ENCODE results near the gene ETNK2. TPM values are rescaled to one million over a fixed set of nuclear protein-coding genes. Genes with fewer than 3 reads are reported as not detected.
A peak's percentile ranks its signal among the peaks of the same experiment; 100 is the strongest.

The ETNK2 gene
- total RNA-seq, 1 donor = 8.3 TPM

GRCh38 chr1:204149107-204149506, 2.7 kb downstream of the ETNK2 start:
- no peak for DNase-seq (ENCODE audit: low read depth in 2 of 3, low spot score in 2 of 3)

- DNase-seq (ENCODE audit: low read depth in 2 of 3, low spot score in 2 of 3) = no peak
These were observed 4.1 kb downstream of the ETNK2 start for GRCh38 chr1:204147406-204148383.

DNA sequence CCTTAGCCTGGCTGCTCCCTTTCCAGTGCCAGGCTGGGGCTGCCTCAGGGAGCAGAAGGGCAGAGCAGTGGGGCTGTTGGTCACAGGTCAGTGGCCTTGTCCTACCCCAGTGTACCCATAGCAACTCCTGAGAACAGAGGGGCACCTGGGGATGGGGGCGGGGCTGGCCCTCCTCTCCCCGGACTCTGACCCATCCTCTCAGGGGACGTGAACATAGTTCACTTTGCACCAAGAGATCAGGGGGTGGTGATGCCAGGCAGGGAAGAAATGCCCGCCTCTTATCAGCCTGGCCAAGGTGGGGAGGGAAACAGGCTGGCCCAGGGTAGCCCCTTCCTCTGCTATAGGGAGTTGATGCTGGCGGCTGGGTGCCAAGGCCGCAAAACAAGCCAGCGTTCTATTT, 4.9 kb downstream of the ETNK2 start:
- no peak for DNase-seq (ENCODE audit: low read depth in 2 of 3, low spot score in 2 of 3)

GRCh38 chr1:204146309-204146708, 5.5 kb downstream of the ETNK2 start:
- DNase-seq (ENCODE audit: low read depth in 2 of 3, low spot score in 2 of 3) = no peak

DNA sequence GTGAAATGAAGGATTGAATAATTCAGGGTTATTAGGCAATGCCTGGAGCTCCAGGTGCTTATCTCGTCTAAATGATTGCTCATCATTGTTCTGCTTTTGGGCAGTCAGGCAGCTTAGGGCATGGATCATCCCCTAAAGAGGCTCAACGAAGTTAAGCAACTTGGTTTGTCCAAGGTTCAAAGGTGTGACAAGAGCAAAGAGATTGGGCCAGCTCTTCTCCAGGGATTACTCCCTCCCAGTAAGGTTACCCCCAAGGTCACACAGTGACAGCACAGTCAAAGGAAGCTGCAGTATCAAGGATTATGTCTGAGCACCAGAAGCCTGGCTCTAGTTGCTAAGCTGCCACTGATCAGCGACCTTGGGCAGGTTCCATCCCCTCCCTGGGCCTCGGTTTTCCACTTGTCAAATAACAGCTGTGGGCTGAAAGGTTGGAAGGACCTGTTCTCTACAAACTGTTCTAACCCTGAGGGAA, 6.8 kb downstream of the ETNK2 start:
- no peak for DNase-seq (ENCODE audit: low read depth in 2 of 3, low spot score in 2 of 3)

DNA sequence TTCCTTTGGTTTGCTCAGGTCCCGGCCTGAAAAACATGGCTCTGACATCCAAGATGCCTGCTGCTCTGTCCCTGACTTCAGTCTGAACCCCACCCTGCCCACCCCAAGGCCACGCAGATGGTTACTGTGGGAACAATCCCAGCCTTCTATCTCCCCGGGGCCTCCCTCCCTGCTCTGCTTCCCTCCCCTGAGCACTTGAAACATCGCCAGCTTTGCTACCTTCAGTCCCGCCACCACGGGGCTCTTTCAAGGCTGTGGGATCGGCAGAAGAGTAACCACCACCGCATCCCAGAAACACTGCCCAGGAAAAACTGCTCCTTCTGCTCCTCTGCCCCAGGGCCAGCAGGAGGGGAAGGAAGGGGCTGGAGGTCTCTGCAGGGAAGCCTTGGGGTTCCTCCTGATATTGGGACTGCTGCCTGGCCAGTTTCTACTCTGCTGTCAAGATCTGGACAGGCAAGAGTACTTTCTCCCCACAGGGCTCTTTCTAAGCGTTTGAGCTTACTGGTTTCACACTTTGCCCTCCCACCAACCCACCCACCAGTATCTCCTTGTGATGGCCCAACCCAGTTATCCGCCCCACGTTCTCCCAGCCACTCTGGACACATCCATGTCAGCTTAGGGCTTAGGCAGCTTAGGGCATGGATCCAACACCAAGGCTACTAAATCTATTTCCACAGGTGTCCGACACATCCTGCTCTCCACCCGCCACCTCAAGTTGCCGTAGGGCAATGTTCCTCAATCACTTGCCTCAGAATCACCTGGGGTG, 8.4 kb downstream of the ETNK2 start:
- no peak for DNase-seq (ENCODE audit: low read depth in 2 of 3, low spot score in 2 of 3)

DNA sequence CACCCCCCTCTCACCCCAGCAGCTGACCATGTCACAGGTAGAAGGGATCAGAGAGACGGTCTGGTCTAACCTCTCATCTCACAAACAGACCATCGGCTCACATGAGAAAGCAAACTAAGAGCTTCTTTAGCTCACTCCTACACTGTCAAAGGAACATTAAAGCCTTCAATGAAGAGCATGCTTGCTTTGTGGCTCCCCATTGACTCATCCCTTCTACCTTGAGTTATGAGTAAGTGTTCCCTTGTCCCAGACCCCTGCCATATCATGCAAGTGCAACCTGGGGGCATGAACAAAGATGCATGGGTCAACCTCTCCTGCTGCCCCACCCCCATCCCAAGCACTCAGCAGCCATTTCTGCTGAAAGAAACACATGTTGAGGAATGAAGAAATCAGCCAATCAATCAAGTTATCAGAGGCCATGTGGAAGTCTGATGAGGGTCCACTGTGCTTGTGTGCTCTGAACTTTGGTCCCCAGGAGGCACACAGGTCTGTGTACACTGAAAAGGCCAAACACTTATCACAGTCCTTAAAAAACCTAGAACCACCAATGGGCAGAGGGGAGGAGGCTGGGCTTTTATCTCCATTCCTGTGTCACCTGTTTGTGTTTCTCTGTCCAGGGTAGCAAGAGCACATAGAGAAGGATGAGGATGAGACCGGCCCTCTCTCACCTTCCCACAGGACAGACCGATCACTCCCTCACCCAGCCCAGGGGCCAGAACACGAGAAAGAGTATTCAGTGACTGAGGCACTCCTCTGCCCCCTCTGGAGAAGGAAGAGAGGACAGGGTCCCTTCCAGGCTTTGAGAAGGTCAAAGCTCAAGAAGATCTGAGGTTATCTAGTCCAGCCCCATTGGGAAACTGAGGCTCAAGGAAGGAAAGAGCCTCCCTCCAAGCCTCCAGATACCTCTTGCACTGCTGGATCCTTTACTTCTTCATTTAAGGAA, 9.5 kb downstream of the ETNK2 start:
- DNase-seq (ENCODE audit: low read depth in 2 of 3, low spot score in 2 of 3) = no peak

GRCh38 chr1:204141131-204141530, 10.7 kb downstream of the ETNK2 start:
- DNase-seq (ENCODE audit: low read depth in 2 of 3, low spot score in 2 of 3) = no peak

DNA sequence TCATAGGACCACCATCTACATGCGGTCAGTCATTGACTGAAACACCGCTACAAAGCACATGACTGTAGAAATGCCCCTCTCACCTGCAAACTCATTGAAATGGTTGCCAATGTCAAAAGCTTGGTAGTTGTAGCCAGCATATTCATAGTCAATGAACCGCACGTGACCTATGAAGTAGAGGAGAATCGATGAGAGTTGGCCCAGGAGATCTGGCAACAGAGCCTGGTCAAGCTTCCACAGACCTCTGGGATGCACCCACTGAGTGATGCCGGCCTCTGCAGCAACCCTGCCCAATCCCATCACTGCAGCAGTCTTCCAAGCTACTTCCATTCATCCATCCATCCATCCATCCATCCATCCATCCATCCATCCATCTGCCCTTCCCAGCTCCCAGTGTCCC, 11.9 kb downstream of the ETNK2 start:
- DNase-seq (ENCODE audit: low read depth in 2 of 3, low spot score in 2 of 3) = no peak

- DNase-seq (ENCODE audit: low read depth in 2 of 3, low spot score in 2 of 3) = no peak
These were observed 12.8 kb downstream of the ETNK2 start for GRCh38 chr1:204139088-204139487.

DNA sequence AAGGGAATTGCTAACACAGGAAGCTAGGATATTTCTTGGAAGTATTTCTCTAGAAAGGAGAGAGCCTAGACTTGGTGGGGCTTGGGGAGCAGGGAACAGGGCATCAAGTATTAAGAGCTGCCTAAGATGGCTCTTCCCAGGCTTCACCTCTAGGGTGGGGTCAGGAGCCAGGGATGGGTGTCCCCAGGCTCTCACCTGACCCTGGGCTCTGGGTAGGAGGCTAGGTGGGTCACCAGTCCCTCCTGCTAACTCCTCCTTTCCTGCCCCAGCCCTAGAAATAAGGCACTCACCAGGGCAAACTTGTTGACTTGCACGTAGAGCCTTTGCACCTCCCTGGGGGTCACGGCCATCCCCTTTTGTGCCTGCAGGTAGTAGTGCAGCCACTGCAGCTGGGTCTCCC, 15.0 kb downstream of the ETNK2 start:
- DNase-seq (ENCODE audit: low read depth in 2 of 3, low spot score in 2 of 3) = no peak

- no peak for DNase-seq (ENCODE audit: low read depth in 2 of 3, low spot score in 2 of 3)
These were observed 17.7 kb downstream of the ETNK2 start for GRCh38 chr1:204134103-204134502.

DNA sequence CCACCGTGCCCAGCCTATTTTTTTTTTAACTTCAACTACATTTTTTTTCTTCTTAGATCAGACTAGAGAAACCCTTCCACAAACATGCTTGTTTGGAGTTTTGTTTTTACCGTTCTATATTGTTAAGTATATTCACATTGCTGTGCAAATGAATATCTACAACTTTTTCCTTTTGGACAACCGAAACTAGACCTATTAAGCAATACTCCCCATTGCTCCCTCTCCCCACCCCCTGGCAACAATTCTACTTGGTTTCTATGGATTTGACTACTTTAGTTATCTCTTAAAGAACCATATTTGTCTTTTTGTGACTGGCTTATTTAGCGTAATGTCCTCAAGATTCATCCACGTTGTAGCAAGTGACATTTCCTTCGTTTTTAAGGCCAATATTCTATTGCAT, 19.1 kb downstream of the ETNK2 start:
- DNase-seq (ENCODE audit: low read depth in 2 of 3, low spot score in 2 of 3) = no peak

DNA sequence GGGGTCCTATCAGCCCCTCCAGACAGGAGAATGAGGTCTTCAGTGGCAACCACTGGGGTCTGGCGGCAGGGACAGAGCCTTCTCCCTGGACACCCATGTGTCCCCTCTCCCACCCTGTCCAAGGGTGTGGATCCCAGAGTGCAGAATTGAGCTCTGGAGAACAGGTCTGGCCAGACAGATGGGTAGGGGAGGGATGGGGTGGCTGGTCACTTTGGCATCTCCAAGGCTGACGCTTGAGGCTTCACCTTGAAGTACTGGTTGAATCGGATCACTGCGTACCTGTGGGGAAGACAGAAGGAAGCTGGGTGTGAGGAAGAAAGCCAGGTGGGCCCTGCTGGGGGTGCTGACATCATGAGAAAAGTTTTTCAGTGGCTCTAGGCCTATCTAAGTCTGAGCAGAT, 19.9 kb downstream of the ETNK2 start:
- no peak for DNase-seq (ENCODE audit: low read depth in 2 of 3, low spot score in 2 of 3)

DNA sequence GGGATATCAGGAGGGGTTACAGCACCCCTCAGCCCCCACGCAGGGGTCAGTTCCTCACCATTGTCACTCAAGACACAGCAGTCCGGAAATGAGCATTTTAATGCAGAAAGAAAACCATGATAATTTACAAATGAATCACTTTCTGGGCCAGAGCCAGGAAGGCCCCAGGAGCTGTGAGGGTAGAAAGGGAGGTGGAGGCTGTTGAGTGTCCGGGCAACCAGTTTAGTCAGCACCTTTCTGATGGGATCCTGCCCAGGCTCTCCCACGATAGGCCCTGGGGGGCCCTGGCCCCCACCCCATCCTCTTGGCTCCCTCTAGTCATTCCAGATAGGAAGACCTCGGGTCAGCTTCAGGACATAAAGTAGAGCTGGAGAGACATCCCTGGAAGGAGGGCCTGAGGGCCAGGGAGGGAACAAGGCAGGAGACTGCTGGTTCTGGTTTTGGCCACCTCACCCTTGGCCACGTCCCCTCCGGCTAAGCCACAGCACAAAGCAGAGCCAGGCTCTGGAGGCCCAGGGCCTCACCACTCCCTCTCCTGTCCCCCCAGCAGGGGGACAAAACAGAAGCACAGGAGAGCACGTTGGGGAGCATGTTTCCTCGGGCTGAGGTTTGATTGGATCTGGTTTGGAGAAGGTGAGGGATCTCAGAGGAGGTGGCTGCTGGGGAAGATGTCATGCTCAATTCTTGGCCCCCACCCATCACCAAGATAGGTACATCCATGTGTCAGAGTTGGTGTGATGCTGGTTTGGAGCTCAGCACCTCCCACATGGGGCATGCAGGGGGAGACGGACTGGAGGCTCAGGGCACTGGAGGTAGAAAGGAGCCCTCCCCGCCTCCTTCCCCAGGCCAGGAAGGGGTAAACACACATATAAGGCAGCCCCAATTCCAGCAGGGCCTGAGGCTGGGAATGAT, 20.6 kb downstream of the ETNK2 start:
- no peak for DNase-seq (ENCODE audit: low read depth in 2 of 3, low spot score in 2 of 3)

DNA sequence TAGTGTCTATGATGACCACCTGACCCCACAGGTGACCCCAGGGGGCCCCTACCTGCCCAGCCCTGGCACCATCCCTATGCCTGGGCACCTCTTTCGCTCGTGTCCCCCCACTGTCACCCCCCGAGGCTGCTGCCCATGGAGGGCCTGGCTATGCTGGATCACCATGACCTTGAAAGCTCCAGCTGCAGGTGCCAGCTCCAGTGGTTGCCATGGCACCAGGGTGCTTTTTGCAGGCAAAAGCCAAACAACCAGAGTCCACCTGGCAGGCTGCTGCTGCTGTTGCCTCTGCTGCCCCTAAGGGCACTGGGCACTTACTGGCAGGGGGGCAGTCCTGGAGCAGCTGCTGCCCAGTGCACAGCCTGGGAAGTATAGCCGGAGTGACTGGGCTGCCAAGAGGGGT, 21.7 kb downstream of the ETNK2 start:
- no peak for DNase-seq (ENCODE audit: low read depth in 2 of 3, low spot score in 2 of 3)

- DNase-seq (ENCODE audit: low read depth in 2 of 3, low spot score in 2 of 3) = peak; percentile 47 to 70 (median 62)
These were observed 22.6 kb downstream of the ETNK2 start for GRCh38 chr1:204128964-204129896.

DNA sequence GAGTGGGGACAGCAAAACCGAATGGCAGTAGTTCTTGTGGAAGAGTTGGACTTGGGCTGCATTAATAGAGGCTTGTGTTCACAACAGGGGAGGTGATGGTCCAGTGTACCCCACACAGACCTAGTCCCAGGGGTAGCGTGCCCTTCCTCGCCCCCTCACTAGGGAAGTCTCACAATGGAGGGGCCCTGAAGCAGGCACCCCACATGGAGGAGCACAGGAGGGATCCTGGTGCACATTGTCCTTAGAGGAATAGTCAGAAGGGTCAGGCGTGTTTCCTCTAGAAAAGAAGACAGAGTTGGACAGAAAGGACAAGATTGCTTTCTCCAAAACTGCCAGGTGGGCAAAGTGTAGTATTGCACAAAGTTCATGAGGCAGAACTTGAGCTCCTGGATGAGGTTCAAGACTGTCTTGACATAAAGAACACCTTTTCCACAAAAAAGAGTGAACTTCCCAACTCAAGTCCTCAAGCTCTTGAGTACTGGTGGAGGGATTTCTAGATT, 23.3 kb downstream of the ETNK2 start:
- peak in 1 of 3 donors; percentile 32 for DNase-seq (ENCODE audit: low read depth in 2 of 3, low spot score in 2 of 3)

Measured in hematopoietic multipotent progenitor cell (in vitro differentiated cells).